HG02571 (cell line): Measurements from ENCODE around the gene SH3GLB2.
"Not testable (repeated sequence)": the region's sequence is repeated elsewhere in the genome, so short reads cannot be mapped to it uniquely, and the experiment has no call there.

Source experiments
- ATAC-seq: cut with Tn5 transposase; IDR thresholded peaks from one replicate; pipeline ENCODE4 v1.9.1; 2021; ENCODE audit warnings: mild to moderate bottlenecking, moderate library complexity; ENCODE audit not compliant: unreplicated experiment

SH3GLB2 gene

GRCh38 chr9:129054163-129054851, 26.2 kb upstream of the SH3GLB2 start:
- ATAC-seq, result no peak

GRCh38 chr9:129053020-129053419, 24.9 kb upstream of the SH3GLB2 start:
- no peak for ATAC-seq

GRCh38 chr9:129052592-129052991, 24.5 kb upstream of the SH3GLB2 start:
- no peak for ATAC-seq

GRCh38 chr9:129042016-129042415, 13.9 kb upstream of the SH3GLB2 start:
- no peak for ATAC-seq

- no peak for ATAC-seq
Observed at GRCh38 chr9:129040113-129040643, 12.0 kb upstream of the SH3GLB2 start.

- no peak for ATAC-seq
Observed at GRCh38 chr9:129038109-129038852, 10.2 kb upstream of the SH3GLB2 start.

- no peak for ATAC-seq
Observed at GRCh38 chr9:129037767-129038098, 9.6 kb upstream of the SH3GLB2 start.

- no peak for ATAC-seq
Observed at GRCh38 chr9:129036923-129037766, 9.0 kb upstream of the SH3GLB2 start.

GRCh38 chr9:129036241-129036922, 8.3 kb upstream of the SH3GLB2 start, which contains the start of gene MIGA2:
Gene MIGA2 (plus strand): TSS chr9:129036626. CDS start chr9:129040595, 3,969 bp downstream.
- ATAC-seq, result peak; percentile 95

GRCh38 chr9:129035838-129036237, 7.7 kb upstream of the SH3GLB2 start:
- ATAC-seq, result not testable (repeated sequence)

- no peak for ATAC-seq
Observed at GRCh38 chr9:129033216-129033615, 5.1 kb upstream of the SH3GLB2 start.

GRCh38 chr9:129032541-129033159, 4.5 kb upstream of the SH3GLB2 start:
- ATAC-seq, result no peak

- ATAC-seq, result no peak
Observed at GRCh38 chr9:129031514-129031913, 3.4 kb upstream of the SH3GLB2 start.

- no peak for ATAC-seq
Observed at GRCh38 chr9:129030191-129030590, 2.1 kb upstream of the SH3GLB2 start.

- peak; percentile 25 for ATAC-seq
Observed at GRCh38 chr9:129027685-129028191, 393 bp downstream of the SH3GLB2 start.

- no peak for ATAC-seq
Observed at GRCh38 chr9:129027224-129027684, 877 bp downstream of the SH3GLB2 start.

GRCh38 chr9:129026442-129027223, 1.5 kb downstream of the SH3GLB2 start:
- ATAC-seq, result no peak

GRCh38 chr9:129023908-129024233, 4.3 kb downstream of the SH3GLB2 start:
- no peak for ATAC-seq
